HK-2 (cell line): ENCODE measurements around the gene NHLH2.

Source experiments
- DNase-seq: peaks from one replicate; pipeline ENCODE4 v3.0.0-alpha.2; 2018; ENCODE audit not compliant: unreplicated experiment

NHLH2 gene

DNA sequence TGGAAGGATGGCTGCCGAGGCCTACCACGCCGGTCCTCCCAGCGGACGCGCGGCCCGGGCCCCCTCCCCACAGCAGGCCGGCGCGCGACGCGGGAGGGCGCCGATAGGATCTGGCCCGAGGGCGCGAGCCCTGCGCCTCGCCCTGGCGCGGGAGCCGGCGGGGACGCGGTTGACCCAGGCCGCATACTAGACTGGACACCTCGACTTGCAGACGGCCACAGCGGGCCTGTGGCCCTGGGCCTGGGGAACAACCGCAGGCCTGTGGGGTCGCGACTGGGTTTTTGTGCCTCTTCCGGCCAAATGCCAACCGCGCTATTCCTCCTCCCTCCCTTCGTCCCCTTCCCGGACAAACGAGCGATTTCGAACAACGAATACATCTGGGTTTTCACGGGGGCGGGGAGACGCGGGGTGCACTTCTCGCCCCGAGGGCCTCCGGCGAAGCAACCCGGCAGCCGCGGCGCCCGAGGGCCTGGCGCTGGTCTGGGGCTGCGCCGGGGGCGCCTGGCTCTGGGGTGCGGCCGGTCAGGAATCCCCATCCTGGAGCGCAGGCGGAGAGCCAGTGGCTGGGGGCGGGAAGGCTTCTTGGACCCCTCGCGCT is 2.4 kb downstream of the NHLH2 start:
- DNase-seq: no peak

DNA sequence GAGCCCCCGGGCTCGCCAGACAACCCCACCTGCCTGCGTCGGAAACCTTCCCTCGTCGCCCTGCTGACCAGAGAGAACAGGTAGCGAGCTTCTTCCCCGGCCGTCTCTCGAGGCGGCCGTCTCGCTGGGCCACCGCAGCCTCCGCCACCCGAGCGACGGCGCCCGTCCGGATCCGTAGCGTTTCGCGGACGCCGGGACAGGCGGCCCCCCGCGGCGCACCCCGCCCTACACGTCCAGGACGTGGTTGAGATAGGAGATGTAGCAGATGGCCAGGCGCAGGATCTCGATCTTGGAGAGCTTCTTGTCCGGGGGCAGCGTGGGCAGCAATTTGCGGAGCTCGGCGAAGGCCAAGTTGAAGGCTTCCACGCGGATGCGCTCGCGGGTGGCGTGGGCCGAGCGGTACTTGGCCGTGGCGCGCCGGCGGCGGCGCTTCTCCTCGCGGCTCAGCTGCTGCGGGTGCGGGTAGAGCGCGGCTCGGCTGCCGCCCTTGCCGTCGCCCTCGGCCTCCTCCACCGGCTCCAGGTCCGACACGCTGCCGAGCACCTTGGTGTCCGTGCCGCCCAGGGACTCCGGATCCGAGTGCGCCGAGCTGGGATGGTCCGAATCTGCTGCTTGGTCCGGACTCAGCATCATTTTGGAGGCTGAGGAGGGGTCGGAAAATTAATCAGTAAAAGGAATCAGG is 3.0 kb downstream of the NHLH2 start:
- no peak for DNase-seq

DNA sequence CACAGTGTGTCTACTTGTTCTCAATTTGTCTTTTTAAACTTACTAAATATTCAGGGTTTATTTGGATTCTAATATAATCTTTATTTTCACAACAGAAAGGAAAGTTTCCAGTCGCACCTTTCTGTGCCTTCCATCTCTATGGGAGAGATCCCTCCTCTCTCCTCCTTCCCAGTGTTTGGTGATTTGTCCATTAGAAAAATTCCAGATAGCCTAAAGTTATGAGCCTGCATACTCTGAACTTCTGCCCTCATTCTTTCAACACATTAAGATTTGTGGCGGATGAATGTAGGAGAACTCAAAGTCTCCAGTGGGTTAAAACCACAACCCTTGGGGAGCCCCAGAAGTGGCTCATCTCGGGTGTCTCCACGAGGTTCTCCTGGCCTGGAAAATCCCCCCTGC is 3.6 kb downstream of the NHLH2 start:
- DNase-seq: no peak

DNA sequence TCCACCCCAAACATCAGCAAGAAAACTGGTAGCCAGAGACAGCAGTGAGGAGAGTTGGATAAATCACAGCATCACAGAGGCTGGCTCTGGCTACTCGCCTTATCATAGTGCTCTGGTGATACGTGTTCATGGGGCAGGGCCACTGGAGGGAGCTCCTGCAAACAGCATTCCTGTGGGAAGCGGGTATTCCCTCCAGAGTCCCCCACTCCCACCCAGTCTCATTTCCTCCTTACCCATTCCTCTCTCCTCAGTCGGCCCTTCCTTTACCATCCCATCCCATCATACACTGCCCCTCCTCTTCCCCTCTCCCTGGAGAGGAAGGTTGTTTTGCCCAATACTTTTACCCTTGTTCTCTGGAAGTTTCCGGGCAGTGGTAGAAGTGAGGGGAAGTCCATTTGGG is 7.1 kb downstream of the NHLH2 start:
- no peak for DNase-seq

DNA sequence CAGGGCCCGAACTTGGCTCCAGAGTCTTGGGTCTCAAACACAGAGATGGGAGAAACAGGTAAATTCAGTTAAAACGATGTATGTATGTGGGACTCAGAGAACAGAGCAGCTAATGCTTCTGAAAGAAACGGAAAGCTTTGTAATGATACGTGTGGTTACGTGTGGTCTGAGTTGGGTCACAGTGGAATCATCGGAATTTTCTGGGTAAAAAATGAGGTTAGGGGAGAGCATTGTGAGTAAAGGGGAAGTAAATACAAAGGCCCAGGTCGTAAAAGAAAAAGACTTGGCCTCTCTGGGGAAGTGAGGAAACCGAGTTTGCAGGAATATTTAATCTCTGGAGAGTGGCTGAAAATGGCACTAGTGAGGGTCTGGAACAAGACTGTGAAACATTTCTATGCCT is 8.3 kb downstream of the NHLH2 start:
- no peak for DNase-seq

DNA sequence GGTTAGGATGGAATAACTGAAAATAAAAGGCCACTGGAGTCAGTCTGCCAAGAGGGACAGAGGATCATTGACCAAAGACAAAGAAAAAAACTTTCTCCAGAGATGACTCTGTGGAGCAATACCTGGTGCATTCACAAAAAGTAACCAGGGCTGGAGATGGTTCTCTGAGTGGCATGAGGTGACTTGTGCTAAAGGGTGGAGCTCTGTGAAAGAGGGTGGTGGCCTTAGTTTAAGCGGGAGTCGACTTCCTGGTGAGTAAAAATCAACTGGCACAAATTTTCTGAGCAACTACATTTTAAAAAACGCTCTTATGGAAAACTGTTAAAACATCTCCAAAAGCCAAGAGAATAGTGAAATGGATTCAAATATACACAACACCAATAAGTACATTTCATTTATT is 10.0 kb downstream of the NHLH2 start:
- DNase-seq: no peak

DNA sequence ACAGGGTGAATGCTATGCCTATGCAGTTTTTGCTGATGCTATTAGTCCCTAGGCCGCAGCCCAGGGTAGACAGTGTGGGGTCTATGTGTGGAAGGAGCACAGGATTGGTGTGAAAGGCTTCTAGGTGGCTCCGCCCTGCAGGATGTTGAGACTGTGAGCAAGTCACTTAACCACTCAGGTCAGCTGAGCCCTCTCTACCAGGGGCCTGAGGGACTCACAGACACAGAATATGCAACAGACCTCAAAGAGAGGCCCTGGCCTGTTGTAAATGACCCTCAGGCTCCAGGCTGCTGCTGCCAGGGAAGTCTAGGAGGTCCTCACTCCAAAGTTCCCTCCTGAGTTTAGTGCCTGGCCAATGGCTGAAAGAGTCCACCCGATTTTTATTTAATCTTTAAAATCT is 11.0 kb downstream of the NHLH2 start:
- DNase-seq: no peak

DNA sequence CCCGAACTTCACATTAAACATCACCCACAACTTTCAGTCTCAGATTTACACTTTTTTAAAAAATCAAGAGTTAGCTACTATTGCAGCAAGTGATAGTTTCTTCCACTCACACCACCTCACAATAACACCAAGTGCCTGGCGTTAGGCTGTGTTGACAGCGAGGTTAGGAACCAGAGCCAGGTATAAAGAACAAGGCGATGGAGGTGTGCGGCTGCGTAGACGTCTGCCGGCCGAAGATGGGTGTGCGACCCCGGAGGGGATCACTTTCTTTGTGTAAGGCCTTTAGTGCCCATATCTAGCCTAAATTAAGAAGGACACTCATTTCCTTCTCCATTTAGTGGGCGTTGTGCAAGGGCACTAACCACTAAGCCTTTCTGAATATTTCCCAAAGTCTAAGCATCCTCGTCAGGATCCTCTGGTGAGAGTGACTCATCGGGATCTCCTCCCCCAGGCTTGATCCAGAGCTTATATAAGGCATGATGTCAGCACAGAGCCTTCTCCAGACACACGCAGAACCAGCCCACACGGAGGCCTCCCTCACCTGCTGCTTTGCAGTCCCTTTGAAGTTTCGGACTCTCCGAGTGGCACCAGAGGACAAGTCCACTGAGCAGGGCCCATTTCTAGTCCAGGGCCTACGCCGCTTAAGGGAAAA is 11.8 kb downstream of the NHLH2 start:
- DNase-seq: peak; percentile 54

DNA sequence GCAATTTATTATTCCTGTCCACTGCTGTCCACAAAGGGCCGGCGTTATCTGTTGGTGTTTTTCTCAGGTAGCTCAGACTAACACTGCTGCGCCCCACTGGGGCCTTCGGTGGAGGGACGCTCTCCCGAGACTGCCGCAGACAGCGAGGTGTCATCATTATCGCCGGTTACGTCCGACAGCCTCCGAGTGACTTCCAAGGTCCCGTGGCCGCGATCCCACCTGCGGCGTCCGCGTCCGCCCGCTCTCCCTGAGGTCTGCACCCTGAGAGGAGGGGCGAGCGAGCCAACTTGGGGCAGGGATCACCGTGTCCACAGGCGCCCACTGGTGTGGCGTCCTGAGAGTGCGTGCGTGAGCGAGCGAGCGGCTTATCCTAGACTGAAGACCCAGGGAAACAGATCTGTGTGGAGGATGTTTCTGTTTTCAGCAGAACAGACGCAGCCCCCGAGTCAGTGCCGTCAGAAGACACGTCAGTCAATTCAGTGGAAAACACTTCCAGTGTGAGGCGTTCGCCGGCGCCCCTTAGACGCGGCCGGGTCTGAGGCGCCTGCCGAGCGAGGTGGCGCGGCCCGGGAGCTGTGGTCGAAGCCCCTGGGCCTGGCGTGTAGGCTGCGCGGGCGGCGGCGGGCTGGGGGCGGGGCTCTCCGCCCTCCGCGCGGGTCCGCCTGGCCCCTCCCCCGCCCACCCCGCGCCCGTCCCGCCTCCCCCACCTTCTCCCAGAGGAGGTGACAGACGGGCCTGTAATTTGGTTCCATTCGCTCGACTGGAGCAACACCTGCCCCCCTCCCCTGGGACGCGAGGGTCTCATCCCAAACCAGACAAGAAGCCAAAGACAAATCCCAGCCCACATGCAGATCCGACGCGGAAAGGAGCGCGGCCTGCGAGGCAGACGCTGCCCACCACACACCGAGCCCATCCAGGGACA is 12.6 kb downstream of the NHLH2 start:
- no peak for DNase-seq

DNA sequence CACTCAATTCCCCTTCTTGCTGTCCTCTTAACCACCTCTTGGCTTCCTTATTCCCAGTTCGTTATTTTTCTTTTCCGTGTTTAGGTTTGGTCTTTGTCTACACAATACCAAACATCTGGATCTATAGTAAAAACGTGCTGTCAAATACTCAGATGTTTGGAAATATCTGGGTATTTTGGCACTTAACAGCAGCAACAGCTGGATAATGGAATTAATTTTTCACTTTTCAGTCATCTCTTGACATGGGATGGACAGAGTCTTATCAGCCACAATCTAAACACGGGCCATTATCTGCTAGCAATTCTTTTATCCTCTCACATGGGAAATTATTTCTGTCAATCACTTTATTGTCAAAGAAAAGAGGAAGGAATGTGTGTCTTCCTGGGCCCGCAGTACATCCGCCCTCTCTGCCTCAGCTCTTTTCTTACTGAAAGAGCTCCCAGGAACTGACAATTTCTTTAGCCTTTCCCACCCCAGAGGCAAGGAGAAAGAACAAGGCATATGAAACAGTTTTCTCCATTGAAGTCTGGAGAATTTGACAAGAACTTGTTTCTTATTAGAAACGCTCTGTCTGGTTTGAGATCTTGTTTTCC is 13.4 kb downstream of the NHLH2 start:
- DNase-seq: no peak

DNA sequence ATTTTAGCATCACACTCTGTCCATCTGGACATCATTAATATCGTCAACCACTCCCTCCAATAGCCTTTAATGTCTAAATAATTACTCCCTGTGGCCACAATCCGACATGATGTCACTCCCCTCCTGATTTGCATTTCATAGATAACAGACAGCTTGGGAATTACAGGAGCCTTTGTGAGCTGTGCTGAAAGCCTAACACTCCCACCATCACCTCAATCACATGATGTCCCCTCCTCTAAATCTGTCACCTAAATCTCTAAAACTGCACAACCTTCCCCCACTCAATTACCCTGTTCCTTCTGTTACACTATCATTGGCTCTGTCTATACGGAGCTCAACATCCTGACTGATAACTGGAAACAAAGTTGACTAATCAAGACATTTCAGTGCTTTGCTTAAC is 14.3 kb downstream of the NHLH2 start:
- no peak for DNase-seq

DNA sequence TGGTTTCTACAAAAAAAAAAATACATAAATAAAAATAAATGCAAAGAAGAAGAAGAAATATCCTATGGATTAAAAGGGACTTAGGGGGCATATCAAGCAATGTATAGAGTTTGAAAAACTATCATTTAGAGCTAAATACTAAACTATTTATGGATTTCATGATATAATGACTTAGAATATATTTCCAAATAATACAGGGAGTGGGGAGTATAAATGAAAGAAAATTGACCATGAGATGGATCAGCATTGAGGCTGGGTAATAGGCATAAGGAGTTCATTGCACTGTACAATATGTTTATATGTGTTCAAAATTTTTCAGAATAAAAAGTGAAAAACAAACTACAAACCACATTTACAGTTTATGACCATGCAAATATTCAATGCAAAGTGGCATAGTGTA is 18.8 kb downstream of the NHLH2 start:
- DNase-seq: no peak

DNA sequence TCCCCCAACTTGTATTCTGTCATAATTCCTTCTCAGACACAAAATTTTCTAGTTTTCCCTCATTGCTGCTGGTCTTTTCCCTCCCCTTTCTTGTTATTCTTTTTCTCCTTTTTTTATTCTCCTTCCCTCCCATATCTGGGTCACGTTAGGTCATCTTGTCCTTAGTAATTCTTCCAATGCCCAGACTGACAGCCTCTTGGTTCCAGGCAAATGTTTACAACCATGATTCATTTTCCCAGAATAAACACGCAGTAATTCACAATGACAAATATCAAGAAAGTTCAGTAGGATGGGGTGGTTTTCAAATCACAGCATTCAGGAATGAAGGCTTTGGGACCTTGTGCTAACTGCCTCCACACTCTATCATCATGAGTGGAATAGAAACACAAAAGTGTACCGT is 25.2 kb downstream of the NHLH2 start:
- DNase-seq: no peak

DNA sequence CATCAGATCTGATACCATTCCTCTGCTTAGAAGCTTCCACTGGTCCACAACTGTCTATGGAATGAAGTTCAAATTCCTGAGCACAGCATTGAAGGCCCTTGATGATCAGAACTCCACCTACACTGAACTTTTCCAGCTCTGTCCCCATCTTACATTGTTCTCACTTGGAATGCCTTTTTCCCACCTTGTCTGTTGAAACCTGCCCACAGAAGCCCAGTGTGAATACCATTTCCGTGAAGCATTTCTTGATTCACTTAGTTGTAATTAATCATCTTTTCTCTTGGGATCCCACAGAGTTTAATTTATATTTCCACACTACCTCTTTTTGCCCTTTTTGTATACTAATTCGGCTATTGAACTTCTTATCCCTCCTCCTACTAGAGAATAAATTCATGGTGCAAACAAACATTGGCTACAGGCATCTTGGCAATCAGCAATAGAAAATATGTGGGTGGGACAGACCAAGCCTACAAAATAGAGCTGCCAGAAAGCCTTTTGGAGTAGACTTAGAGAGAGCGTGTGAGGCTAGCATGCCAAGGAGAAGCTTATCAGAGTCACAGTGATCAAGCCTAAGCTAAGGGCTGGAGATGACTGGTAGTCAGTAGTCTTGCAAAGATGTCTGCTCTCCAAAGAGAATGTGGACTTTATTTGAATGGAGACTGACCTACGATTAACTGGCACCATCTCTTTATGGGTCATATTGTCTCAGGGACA is 26.1 kb downstream of the NHLH2 start:
- DNase-seq: no peak

DNA sequence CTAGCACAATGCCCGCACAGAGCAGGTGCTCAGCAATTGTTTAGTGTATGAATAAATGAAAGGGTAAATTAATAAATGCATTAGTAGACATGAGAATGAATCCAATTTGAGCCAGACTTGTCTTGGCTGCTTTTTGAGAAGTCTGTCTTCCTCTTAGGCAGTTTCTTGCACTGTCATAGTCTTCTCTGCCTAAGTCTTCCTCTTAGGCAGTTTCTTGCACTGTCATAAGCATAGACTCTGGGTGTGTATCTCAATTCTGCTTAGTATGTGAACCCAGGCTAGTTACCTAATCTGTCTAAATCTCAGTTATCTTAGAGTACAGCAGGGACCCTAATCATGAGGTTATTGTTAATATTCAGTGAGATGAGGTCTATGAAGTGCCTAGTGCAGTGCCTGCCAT is 27.2 kb downstream of the NHLH2 start:
- no peak for DNase-seq

DNA sequence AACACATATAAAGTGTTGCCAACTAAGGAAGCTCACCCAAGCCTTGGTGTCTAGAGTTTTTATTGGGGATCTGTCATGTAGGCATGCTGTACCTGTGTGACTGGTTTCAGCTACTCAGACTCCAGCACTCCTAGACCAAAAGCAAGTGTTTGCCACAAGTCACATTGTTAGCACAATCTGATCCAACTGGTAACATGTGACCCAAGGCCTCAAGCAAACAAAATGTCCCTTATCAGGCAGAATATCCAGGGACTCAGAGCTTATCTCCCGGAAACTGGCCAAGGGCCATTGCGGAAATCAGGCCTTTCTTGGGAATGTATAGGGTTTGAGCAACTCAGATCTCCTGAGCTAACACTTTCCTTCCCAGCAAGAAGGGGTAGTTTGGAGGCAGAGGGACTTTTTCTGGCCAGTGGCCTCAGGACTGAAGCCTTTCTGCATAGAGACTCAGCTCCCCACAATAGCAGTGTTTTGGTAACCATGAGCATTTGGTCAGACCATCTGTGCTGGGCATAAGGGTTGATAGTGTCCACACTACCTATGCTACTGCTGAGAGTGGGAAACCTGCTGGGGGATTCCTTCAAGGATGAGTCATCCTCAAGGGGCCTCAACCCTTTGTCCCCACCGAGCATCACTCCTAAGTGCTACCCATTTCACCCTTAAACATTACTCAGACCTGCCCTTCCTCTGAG is 29.6 kb downstream of the NHLH2 start:
- DNase-seq: no peak

DNA sequence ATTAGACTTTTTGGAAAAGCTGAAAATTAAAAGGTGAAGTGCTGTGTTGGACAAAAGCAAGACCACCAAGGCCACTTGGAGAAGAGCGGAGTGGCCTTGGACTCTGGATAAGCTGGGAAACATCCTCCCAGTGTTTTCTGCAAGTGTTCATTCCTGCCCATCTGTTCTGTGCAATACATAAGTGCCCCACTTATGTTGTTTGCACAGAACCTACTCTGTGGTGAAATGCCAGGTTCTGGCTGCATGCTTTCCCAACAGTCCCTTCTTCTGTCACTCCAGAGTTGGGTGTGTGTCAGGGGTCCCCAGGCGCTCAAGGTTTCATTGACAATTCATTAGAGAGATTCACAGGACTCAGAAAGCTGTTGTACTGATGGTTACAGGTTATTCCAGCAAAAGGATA is 30.3 kb downstream of the NHLH2 start:
- DNase-seq: no peak

DNA sequence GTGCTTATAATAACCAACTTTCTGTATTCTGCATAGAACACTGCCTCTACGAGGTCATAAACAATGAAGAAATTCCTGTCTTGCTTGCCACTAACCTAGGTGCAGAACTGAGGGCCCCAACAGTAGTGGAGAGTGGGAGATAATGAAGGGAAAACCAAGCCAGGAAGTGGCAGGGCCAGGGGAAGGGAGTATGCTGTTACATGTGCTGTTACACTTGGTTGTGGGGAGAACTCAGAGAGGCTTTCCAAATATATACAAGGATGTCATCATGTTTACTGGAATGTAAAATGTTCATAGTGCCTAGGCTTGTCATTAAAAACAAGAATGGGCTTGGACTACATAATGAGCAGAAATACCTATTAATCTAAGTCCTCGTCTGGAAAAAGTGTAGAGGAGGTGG is 31.1 kb downstream of the NHLH2 start:
- no peak for DNase-seq

DNA sequence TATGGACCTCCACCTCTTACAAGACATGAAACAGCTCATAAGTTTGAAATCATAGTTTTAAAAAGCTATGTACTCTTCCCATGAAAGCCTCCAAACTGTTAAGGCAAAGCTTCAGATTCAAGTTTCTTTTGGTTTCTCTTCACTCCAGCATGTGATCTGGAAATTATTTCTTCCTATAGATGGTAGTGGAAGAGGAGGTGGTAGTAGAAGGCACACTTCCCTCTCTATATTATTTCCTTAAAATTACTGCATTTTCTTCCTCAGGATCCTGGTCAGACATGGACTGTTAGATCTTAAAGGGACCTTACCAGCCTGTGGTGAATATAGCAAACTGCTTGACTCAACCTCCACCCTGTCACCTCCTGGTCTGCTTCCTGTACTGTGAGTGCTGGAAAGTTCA is 31.9 kb downstream of the NHLH2 start:
- no peak for DNase-seq

DNA sequence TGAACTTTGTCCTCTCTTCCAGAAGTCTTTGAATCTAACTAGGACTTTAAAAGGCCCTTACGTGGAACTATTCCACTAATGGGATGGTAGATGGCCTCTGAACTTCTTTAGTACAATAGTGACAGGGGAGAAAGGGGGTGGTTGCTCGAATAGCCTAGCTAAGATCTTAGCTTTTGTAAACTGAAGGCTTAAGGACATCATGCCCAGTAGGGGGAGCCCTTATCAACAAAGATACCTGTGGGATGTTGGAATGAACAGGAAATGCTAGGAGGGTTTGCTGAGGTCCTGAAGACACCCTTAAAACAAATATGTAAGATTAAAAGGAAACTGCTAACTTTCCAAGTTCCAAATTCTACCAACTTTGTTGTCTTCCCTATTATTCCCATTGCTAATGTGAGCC is 33.2 kb downstream of the NHLH2 start:
- peak; percentile 42 for DNase-seq

DNA sequence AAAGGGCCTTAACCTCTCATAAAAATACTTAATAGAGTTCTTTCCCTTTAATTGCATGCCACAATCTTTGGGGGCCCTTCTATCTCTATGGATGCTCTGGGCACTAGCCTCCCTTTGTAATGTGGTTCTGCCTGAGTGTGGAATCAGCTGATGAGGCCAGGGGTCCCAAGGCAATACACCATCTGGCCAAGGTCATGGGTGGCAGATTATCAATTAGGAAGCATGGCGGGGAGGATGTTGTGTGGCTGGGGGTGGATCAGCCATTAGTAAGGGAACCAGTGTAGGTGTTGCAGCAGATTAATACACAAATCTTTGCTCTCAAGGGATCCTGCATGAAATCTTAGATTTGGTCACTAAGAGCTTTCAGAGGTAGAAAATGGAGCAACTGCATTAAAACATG is 35.3 kb downstream of the NHLH2 start:
- DNase-seq: no peak
